Measurements from ENCODE around the gene GRM7. TPM values are rescaled to one million over a fixed set of nuclear protein-coding genes. Genes with fewer than 3 reads are reported as not detected.

The GRM7 gene
- total RNA-seq, 2 experiments from 2014 or later, result not detected

DNA sequence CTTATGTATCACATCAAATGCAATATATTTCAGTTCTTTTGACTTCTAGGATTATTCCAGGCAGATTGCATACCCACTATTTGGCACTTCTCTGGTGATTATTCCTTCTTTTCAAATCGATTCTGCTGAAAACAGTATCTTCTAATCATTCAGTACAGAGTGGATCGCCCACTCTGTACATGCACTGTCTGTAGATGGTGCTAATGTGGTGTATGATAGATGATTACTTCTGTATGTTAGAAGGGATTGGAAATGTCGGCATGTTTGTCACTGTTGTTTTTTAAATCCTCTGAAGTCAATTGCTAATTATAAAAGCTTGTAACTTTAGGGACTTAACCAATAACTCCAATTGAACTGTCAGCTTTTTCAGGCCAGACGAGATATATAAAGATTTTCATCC is 642.5 kb downstream of the GRM7 start:
- no peaks in the 10 kb centered on the region for H3K4me1 Mint-ChIP-seq (ENCODE audit: low read depth)
- ChIA-PET CTCF (no interaction called here), POLR2A (no interaction called here)
- no peaks in the 10 kb centered on the region for H3K27me3 Mint-ChIP-seq
- no peaks in the 10 kb centered on the region for H3K36me3 Mint-ChIP-seq (ENCODE audit: low read depth)
- TF ChIP-seq, protein P1, sequence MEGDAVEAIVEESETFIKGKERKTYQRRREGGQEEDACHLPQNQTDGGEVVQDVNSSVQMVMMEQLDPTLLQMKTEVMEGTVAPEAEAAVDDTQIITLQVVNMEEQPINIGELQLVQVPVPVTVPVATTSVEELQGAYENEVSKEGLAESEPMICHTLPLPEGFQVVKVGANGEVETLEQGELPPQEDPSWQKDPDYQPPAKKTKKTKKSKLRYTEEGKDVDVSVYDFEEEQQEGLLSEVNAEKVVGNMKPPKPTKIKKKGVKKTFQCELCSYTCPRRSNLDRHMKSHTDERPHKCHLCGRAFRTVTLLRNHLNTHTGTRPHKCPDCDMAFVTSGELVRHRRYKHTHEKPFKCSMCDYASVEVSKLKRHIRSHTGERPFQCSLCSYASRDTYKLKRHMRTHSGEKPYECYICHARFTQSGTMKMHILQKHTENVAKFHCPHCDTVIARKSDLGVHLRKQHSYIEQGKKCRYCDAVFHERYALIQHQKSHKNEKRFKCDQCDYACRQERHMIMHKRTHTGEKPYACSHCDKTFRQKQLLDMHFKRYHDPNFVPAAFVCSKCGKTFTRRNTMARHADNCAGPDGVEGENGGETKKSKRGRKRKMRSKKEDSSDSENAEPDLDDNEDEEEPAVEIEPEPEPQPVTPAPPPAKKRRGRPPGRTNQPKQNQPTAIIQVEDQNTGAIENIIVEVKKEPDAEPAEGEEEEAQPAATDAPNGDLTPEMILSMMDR (IDR thresholded peaks at IDR 0.05), result no peak
- no peaks in the 10 kb centered on the region for H3K9me3 Mint-ChIP-seq
- ATAC-seq (no peak), DNase-seq (no peak)
- no peak overlapping the region for H3K4me3 Mint-ChIP-seq
- H3K27ac Mint-ChIP-seq, result no peak overlapping the region
- intact Hi-C loops (cut with micrococcal nuclease), result no loop called here

DNA sequence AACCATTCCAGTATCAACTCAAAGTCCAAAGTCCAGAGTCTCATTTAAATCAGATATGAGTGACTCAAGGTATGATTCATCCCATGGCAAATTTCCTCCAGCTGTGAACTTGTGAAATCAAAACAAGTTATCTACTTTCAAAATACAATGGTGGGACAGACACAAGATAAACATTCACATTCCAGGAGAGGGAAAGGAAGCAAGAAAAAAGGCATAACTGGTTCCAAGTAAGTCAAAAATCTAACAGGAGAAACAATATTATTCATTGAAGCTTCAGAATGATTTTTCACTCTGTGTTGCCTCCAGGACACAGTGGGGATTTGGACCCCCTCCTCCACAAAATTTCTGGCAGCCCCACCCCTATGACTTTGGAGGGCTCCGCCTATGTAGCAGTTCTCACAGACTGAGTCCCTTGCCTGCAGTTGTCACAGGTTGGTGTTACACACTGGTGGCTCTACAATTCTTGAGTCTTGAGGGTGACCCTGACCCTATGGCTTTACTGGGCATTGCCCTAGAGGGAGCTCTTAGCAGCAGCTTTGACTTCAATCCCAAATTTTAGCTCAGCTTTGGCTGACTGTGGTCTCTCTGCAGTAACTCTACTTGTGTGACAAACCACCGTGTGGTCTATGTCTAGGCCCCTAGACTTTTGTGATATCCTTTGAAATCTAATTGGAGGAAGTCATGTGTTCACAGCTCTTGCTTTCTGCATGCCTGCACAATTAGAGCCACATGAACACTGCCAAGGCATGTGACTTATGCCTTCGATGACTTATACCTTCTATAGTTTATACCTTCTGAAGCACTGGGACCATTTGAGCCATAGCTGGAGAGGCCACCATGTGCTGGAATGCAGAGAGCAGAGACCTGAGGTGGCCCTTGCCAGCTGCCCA is 644.2 kb downstream of the GRM7 start:
- H3K27ac Mint-ChIP-seq, result no peak overlapping the region
- H3K27me3 Mint-ChIP-seq, result no peaks in the 10 kb centered on the region
- no peak overlapping the region for H3K4me3 Mint-ChIP-seq
- intact Hi-C loops (cut with micrococcal nuclease), result no loop called here
- CTCF ChIA-PET, result no interaction called here
- H3K9me3 Mint-ChIP-seq, result no peaks in the 10 kb centered on the region
- ATAC-seq (no peak), DNase-seq (no peak)
- no peaks in the 10 kb centered on the region for H3K36me3 Mint-ChIP-seq (ENCODE audit: low read depth)
- POLR2A ChIA-PET, result no interaction called here
- TF ChIP-seq, protein P1 (IDR thresholded peaks at IDR 0.05), result no peak
- no peaks in the 10 kb centered on the region for H3K4me1 Mint-ChIP-seq (ENCODE audit: low read depth)

DNA sequence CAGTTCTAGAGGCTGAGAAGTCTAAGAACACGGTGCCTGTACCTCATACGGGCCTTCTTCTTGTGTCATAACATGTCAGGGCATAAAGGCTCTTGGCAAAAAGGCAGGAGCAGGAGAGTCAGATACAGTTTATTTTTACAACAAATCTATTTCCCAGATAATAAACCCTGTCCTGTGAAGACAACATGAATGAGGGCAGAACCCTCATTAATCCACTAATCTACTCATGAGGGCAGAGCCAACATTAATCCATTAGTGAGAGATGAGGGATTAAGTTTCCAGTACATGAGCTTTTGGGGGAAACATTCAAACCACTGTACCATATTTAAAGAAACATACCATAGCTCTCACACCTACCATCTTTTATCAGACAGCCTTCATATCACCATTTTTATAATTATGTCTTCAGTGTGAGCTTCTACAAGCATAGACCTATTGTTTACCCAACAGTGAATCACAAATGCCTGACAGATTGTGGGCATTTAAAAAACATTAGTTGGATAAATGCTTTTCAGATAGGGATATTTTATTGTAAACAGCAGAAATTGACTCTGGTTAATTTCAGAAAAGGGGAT is 645.8 kb downstream of the GRM7 start:
- Mint-ChIP-seq H3K9me3 (no peaks in the 10 kb centered on the region), H3K4me3 (no peak overlapping the region), H3K27ac (no peak overlapping the region), H3K27me3 (no peaks in the 10 kb centered on the region), H3K36me3 (ENCODE audit: low read depth) (no peaks in the 10 kb centered on the region), H3K4me1 (ENCODE audit: low read depth) (no peaks in the 10 kb centered on the region)
- ATAC-seq, result no peak
- DNase-seq, result no peak
- TF ChIP-seq, protein P1 (IDR thresholded peaks at IDR 0.05), result no peak
- ChIA-PET CTCF (no interaction called here), POLR2A (no interaction called here)
- intact Hi-C loops (cut with micrococcal nuclease), result no loop called here

DNA sequence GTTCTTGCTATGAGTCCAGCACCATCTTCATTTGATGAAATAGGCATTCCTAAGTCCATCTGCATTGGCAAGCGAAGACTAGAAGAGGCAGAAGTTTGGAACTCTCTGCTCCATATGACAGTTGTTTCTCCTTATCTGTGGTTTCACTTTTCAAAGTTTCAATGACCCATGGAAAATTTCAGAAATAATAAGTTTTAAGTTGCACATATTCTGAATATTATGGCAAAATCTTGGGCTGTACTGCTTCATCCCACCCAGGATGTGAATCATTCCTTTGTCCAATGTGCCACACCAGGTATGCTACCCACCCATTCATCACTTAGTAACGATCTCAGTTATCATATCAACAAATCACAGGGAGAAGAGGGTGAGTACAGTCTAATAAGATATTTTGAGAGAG is 647.9 kb downstream of the GRM7 start:
- H3K4me1 Mint-ChIP-seq (ENCODE audit: low read depth), result no peaks in the 10 kb centered on the region
- H3K4me3 Mint-ChIP-seq, result no peak overlapping the region
- ChIA-PET POLR2A (no interaction called here), CTCF (no interaction called here)
- no peaks in the 10 kb centered on the region for H3K27me3 Mint-ChIP-seq
- TF ChIP-seq, protein P1 (IDR thresholded peaks at IDR 0.05), result no peak
- intact Hi-C loops (cut with micrococcal nuclease), result no loop called here
- DNase-seq (no peak), ATAC-seq (no peak)
- no peak overlapping the region for H3K27ac Mint-ChIP-seq
- H3K36me3 Mint-ChIP-seq (ENCODE audit: low read depth), result no peaks in the 10 kb centered on the region
- no peaks in the 10 kb centered on the region for H3K9me3 Mint-ChIP-seq

DNA sequence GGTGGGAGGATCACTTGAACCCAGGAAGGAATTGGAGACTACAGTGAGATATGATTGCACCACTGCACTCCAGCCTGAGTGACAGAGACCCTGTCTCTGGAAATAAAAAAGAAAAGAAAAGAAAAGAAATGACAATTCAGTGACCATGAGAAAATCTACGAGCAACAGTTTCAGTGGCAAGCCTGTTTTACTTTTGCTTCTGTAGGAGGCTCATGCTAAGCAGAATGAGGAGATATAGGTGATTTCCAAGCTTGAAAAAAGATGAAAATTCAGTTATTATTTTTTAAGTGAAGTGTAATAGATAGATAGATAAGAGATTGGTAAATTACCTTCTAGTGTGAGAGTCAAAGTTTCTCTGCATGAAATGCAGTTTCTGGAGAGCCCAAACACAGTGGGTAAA is 651.1 kb downstream of the GRM7 start:
- H3K4me3 Mint-ChIP-seq, result no peak overlapping the region
- POLR2A ChIA-PET, result no interaction called here
- ATAC-seq (no peak), DNase-seq (no peak)
- no peaks in the 10 kb centered on the region for H3K9me3 Mint-ChIP-seq
- H3K4me1 Mint-ChIP-seq (ENCODE audit: low read depth), result no peaks in the 10 kb centered on the region
- no peaks in the 10 kb centered on the region for H3K36me3 Mint-ChIP-seq (ENCODE audit: low read depth)
- CTCF ChIA-PET, result no interaction called here
- no peaks in the 10 kb centered on the region for H3K27me3 Mint-ChIP-seq
- H3K27ac Mint-ChIP-seq, result no peak overlapping the region
- intact Hi-C loops (cut with micrococcal nuclease), result no loop called here
- TF ChIP-seq, protein P1 (IDR thresholded peaks at IDR 0.05), result no peak
